GM21528 (cell line): ENCODE measurements around the gene C3orf52.
A peak's percentile ranks its signal among the peaks of the same experiment; 100 is the strongest.
"Not testable (repeated sequence)": the region's sequence is repeated elsewhere in the genome, so short reads cannot be mapped to it uniquely, and the experiment has no call there.

Experiments used
- ATAC-seq: cut with Tn5 transposase; IDR thresholded peaks from one replicate; pipeline ENCODE4 v1.9.1; 2021; ENCODE audit warnings: mild to moderate bottlenecking, moderate library complexity; ENCODE audit not compliant: unreplicated experiment, low FRiP score

The C3orf52 gene, protein sequence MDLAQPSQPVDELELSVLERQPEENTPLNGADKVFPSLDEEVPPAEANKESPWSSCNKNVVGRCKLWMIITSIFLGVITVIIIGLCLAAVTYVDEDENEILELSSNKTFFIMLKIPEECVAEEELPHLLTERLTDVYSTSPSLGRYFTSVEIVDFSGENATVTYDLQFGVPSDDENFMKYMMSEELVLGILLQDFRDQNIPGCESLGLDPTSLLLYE

DNA sequence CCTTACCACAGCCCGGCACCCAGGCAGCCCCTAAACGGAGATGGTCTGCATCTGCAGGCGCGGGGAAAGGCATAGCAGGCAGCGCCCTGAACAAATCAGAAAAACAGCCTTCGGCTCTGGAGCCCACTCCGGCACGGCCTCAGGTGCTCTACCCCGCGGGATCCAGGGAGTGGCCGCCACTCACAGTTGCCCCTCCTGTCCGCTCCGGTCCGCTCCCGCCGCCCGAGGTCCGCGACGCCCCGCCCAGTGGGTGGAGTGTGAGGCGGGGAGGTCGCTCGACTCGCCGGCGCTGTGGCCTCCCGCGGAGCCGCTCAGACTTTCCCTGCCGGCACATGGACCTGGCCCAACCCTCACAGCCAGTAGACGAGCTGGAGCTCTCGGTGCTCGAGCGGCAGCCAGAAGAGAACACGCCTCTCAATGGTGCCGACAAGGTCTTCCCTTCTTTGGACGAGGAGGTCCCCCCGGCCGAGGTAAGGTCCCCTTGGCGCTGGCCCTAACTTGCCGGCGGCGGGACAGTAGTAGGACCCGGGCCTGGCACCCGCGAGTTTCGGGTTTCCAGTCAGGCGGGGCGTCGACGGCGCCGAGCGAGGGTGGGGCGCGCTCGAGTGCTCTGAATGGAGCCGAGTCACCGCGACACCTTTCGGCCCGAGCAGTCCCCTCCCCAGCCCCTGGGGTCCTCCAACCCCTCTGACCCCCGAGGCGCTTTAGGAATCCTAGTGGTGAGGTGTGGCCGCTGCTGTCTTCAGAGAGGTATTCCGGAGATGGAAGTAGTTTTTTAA lies at the start of gene C3orf52:
Gene C3orf52 (plus strand): TSS at position 314 of the 779 bp plus-strand sequence. CDS start 19 bp downstream, at position 333.
- ATAC-seq, result peak; percentile 86

DNA sequence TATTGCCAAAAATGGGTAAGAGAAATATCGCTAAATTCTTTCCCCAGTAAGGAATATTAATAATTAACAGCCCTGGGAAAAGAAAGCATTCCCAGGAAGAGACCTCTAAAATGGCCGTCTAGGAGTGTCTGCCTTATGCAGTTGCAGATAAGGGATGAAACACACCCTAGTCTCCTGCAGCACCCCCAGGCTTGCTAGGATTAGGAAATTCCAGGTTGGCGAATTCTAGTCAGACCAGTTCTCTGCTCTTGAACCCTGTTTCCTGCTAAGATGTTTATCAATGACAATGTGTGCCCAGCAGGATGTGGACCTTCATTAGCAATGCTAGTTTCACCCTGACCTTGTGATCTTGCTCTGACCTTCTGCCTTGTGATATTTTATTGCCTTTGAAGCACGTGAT lies 49.0 kb upstream of the C3orf52 start:
- not testable (repeated sequence) for ATAC-seq

DNA sequence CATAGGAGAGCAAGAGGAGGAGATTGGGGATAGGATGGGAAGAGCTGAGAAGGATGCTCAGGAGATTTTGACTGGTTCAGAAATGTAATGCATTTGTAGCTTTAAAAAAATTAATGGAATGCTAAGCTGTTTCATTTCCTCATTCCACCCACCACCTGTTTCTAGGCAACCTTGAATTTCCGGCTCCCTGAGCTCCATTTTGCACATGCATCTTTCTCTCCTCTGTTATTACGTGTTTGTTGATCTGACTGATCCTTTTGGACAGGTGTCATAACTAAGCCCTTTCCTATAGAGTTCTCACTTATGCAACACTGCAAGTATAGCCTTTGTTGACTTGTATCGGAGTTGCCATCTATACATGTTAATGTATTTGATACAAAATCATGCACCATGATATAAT lies 47.3 kb upstream of the C3orf52 start:
- no peak for ATAC-seq

DNA sequence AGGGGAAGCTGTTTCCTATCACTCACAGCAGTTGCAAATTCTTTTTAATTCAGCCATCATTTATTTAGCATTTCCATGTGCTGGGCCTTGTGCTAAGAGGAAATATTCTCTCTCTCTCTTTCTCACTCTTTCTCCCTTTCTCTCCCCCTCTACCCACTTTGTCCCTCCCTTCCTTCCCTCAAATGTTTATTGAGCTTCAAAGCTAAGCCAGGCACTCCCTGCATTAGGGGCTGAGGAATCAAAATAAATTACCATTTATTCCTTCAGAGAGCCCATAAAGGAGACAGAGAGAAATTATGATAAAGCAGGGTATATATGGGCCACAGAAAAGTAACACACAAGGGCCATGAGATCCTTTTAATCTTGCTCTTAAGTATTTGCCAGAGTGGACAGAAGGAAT lies 44.9 kb upstream of the C3orf52 start:
- ATAC-seq, result no peak

- no peak for ATAC-seq
Measured at GRCh38 chr3:112042842-112043280, 43.3 kb upstream of the C3orf52 start.

GRCh38 chr3:112043621-112044201 lies 42.5 kb upstream of the C3orf52 start:
- ATAC-seq, result peak; percentile 83

DNA sequence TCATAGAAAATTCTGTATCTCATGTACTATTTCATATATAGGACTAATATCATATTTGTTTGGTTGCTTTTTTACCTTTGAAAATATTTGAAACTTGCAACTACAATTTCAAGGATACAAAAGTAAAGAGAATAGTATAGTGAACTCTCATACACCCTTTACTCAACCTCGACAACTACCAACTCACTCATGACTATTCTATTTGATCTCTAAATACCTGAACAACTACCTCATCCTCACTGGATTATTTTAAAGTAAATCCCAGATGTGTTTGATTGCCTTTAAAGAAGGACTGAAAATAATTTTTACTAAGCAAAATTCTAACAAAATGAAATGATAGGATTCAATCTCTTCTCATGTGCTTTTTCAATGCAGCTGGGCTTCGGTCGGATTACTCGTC lies 39.6 kb upstream of the C3orf52 start:
- ATAC-seq, result no peak

GRCh38 chr3:112047264-112047663 lies 38.9 kb upstream of the C3orf52 start:
- no peak for ATAC-seq

GRCh38 chr3:112048911-112049310 lies 37.3 kb upstream of the C3orf52 start:
- ATAC-seq, result no peak

DNA sequence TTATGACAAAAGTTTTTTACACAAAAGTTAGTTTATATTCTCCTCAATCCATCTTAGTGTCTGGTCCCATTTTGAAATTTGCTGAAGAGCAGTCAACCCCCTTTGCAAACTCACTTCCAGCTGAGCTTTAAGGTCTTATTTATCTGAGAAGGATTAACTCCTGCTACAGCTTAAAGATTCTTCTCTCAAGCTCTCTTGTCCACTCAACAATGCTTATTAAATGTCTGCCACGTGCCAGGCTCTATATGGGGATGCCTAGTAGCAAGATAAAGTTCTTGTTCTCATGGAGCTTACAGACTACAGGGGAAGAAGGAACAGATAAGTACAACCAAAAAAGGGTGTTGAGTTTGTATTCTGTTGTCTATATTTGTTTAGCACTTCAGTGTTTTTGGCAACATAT lies 33.0 kb upstream of the C3orf52 start:
- ATAC-seq, result no peak

- ATAC-seq, result no peak
Measured at GRCh38 chr3:112056451-112056929, 29.7 kb upstream of the C3orf52 start.

DNA sequence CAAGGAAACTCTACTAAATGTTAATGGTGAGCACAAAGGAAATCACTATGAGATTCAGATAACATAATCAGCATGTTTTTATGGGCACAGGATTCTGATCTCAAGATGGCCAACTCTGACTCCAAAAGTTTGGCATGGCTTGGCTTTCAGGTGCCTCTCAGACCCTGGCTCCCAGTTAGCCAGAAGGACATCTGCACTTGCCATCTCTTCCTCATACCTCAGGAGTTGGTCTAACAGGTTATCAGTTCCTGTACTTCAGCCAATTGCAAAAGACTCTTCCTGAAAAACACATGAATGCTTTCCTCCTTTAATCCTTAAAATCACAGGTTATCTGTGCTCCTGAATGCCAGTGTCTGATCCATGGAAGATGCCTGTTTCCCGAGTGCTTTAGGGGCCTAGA lies 26.7 kb upstream of the C3orf52 start:
- no peak for ATAC-seq

GRCh38 chr3:112061152-112061551 lies 25.0 kb upstream of the C3orf52 start:
- ATAC-seq, result no peak

DNA sequence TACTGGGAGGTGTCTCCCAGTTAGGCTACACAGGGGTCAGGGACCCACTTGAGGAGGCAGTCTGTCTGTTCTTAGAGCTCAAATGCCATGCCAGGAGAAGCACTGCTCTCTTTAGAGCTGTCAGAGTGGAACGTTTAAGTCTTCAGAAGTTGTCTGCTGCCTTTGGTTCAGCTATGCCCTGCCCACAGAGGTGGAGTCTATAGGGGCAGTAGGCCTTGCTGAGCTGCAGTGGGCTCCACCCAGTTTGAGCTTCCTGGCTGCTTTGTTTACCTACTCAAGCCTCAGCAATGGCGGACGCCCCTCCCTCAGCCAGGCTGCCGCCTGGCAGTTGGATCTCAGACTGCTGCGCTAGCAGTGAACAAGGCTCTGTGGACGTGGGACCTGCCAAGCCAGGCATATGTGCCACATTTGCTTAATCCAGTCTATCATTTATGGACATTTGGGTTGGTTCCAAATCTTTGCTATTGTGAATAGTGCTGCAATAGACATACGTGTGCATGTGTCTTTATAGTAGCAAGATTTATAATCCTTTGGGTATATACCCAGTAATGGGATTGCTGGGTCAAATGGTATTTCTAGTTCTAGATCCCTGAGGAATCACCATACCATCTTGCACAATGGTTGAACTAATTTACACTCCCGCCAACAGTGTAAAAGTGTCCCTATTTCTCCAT lies 13.7 kb upstream of the C3orf52 start:
- ATAC-seq, result not testable (repeated sequence)

GRCh38 chr3:112074006-112074405 lies 12.2 kb upstream of the C3orf52 start:
- ATAC-seq, result no peak

GRCh38 chr3:112074616-112075497 lies 11.3 kb upstream of the C3orf52 start:
- no peak for ATAC-seq

GRCh38 chr3:112078125-112079083 lies 7.8 kb upstream of the C3orf52 start:
- no peak for ATAC-seq

DNA sequence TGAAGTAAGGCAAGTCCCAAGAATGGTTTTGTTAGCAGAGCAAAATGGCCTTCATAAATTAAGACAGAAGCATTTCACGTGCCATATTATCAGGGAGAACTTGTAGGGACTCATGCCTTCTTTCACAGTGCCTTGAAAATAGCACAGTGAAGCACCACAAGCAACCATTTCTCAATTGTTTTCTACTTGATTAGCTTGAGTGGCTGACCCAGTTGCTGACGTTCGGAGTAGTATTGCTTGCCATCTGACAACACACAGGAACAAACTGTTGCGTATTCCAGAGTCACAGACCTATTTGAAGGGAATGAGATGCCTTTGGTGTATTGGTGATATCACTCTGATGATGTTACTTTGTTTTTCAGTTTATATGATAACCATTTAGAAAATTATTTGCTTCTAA lies 3.0 kb upstream of the C3orf52 start:
- ATAC-seq, result no peak
